A549 (cell line): ENCODE data around the gene FAM13A.

ENCODE experiments used
- CBX8 ChIP-seq: fragments of 200-600 bp; sonication (generic); IDR thresholded peaks from 2 replicates; pipeline ENCODE4 v1.6.1; 2016
- CEBPB ChIP-seq, 2 experiments: fragments of >200 bp in 1 of 2; sonication (Bioruptor Twin) in 1 of 2; formaldehyde crosslinking in 1 of 2; IDR thresholded peaks; 2 replicates each; pipeline ENCODE4 v1.6.1; 2012 to 2016
- CTCF ChIP-seq: fragments of >200 bp; sonication (Bioruptor Twin); formaldehyde crosslinking; IDR thresholded peaks from 3 replicates; pipeline ENCODE4 v1.5.1; 2016
- EHMT2 ChIP-seq: fragments of 200-600 bp; sonication (generic); IDR thresholded peaks from 2 replicates; pipeline ENCODE4 v1.6.1; 2016; ENCODE audit warnings: antibody characterized with exemption, low read depth, mild to moderate bottlenecking, moderate library complexity
- HMGXB4 ChIP-seq: fragments of 250-450 bp; sonication (Bioruptor Pico); IDR thresholded peaks from 2 replicates; pipeline ENCODE4 v1.5.0; 2021; ENCODE audit warnings: mild to moderate bottlenecking, moderate library complexity, borderline replicate concordance
- PBX3 ChIP-seq: IDR thresholded peaks from 2 replicates; pipeline ENCODE4 v1.6.1; 2012
- POLR2A ChIP-seq: IDR thresholded peaks from 2 replicates; pipeline ENCODE4 v1.6.1; 2012; ENCODE audit warnings: mild to moderate bottlenecking, low read length
- RARB ChIP-seq: fragments of 250-450 bp; sonication (Bioruptor Pico); IDR thresholded peaks from 2 replicates; pipeline ENCODE4 v1.8.0; 2021; ENCODE audit warnings: mild to moderate bottlenecking, moderate library complexity
- RFX5 ChIP-seq: fragments of 450-650 bp; IDR thresholded peaks from 2 replicates; pipeline ENCODE4 v1.7.1; 2014; ENCODE audit warnings: antibody characterized with exemption, mild to moderate bottlenecking, moderate library complexity
- SREBF2 ChIP-seq: fragments of 450-650 bp; IDR thresholded peaks from 2 replicates; pipeline ENCODE4 v1.6.1; 2014; ENCODE audit warnings: mild to moderate bottlenecking, moderate library complexity
- TP53 ChIP-seq: fragments of 250-450 bp; sonication (Bioruptor Pico); IDR thresholded peaks from 2 replicates; pipeline ENCODE4 v1.5.0; 2021; ENCODE audit warnings: mild to moderate bottlenecking, moderate library complexity
- ZFP36 ChIP-seq: fragments of 450-650 bp; IDR thresholded peaks from 2 replicates; pipeline ENCODE4 v1.6.1; 2014; ENCODE audit warnings: borderline replicate concordance; ENCODE audit not compliant: partially characterized antibody

GRCh38 chr4:88807499-88807898 lies 249.5 kb downstream of the FAM13A start:
- no peak for TF ChIP-seq SREBF2
- TF ChIP-seq POLR2A: no peak
- TF ChIP-seq RARB (CRISPR knock-in tag): no peak
- TF ChIP-seq HMGXB4: no peak
- TF ChIP-seq TP53 (CRISPR knock-in tag): no peak
- TF ChIP-seq CEBPB (IDR thresholded peaks at IDR 0.05): no peak
- TF ChIP-seq CTCF: no peak
- TF ChIP-seq EHMT2: no peak
- no peak for TF ChIP-seq CBX8
- no peak for TF ChIP-seq PBX3
- TF ChIP-seq ZFP36: no peak
- TF ChIP-seq RFX5: no peak
